GM12878 (cell line): Measurements from ENCODE around the gene CDHR2. TPM values are rescaled to one million over a fixed set of nuclear protein-coding genes. Genes with fewer than 3 reads are reported as not detected.

Source experiments
- ATAC-seq: fragments of 200-7000 bp; cut with Tn5 transposase; 3 replicates; pipeline ENCODE4 v1.9.1; 2020; ENCODE audit warnings: mild to moderate bottlenecking, moderate library complexity
- BruUV-seq: library from RNA; stranded (reverse); fragments of 400-500 nt; replicated peaks from 2 replicates; lab custom pipeline; 2021; lab: Mats Ljungman, UMichigan
- CTCF ChIA-PET: fragments of 300-600 bp; sonication (Branson Sonifier 250); formaldehyde crosslinking; extraction: SDS; loops from one replicate; lab custom pipeline; 2021; ENCODE audit warnings: inconsistent platforms; lab: Yijun Ruan, JAX
- POLR2A ChIA-PET: fragments of 350-600 bp; formaldehyde crosslinking; extraction: SDS; loops from one replicate; lab custom pipeline; 2021; ENCODE audit warnings: inconsistent platforms; lab: Charles Lee
- RAD21 ChIA-PET: fragments of 300-600 bp; sonication (Branson Sonifier 250); formaldehyde crosslinking; loops from one replicate; lab custom pipeline; 2023; ENCODE audit warnings: antibody characterized with exemption; ENCODE audit not compliant: unreplicated experiment; lab: Charles Lee
- SMC1A ChIA-PET: fragments of 300-600 bp; sonication (Branson Sonifier 250); formaldehyde crosslinking; loops from one replicate; lab custom pipeline; 2023; ENCODE audit not compliant: unreplicated experiment, uncharacterized antibody; lab: Charles Lee
- DNase-seq: peaks from one replicate; pipeline ENCODE4 v3.0.0-alpha.2; 2011; ENCODE audit warnings: low read depth, low spot score
- FAIRE-seq: peaks from 3 replicates; lab custom pipeline; 2011; peaks lifted over from hg19 to GRCh38; lab: Jason Lieb, UNC
- H2AFZ ChIP-seq: 2 replicates; pipeline ENCODE4 v1.6.0; 2011; ENCODE audit warnings: low read depth, low read length, control low read depth; ENCODE audit not compliant: control insufficient read depth
- H3K27ac ChIP-seq: 2 replicates; pipeline ENCODE4 v1.5.1; 2011; ENCODE audit warnings: control low read depth; ENCODE audit not compliant: control insufficient read depth, insufficient read depth
- H3K27me3 ChIP-seq, 2 experiments: replicated peaks in 1 of 2; 2 replicates each; pipeline versions ENCODE4 v1.6.0 to v1.6.1; 2011; ENCODE audit warnings: low read length in 1 of 2; ENCODE audit not compliant: control insufficient read depth in 2 of 2, insufficient read depth in 2 of 2
- H3K36me3 ChIP-seq, 2 experiments: 2 replicates each; pipeline ENCODE4 v1.5.1; 2011; ENCODE audit warnings: low read length in 1 of 2; ENCODE audit not compliant: control insufficient read depth in 2 of 2, insufficient read depth in 2 of 2
- H3K4me1 ChIP-seq: 2 replicates; pipeline ENCODE4 v1.6.1; 2011; ENCODE audit warnings: mild to moderate bottlenecking, low read length, moderate library complexity, mixed read lengths; ENCODE audit not compliant: control insufficient read depth, insufficient read depth
- H3K4me2 ChIP-seq: 2 replicates; pipeline ENCODE4 v1.6.0; 2011; ENCODE audit warnings: control low read depth; ENCODE audit not compliant: control insufficient read depth, insufficient read depth
- H3K4me3 ChIP-seq: fragments of 200-600 bp; sonication (generic); 2 replicates; pipeline ENCODE4 v1.5.1; 2016
- H3K79me2 ChIP-seq: 2 replicates; pipeline ENCODE4 v1.6.0; 2011; ENCODE audit warnings: low read length; ENCODE audit not compliant: control insufficient read depth, insufficient read depth
- H3K9ac ChIP-seq: 2 replicates; pipeline ENCODE4 v1.8.0; 2011; ENCODE audit warnings: low read length, control low read depth, mixed read lengths; ENCODE audit not compliant: control insufficient read depth, insufficient read depth
- H3K9me3 ChIP-seq: replicated peaks from 3 replicates; pipeline ENCODE4 v1.5.1; 2011; ENCODE audit warnings: mild to moderate bottlenecking, low read length; ENCODE audit not compliant: control insufficient read depth, insufficient read depth
- H4K20me1 ChIP-seq: 2 replicates; pipeline ENCODE4 v1.6.0; 2011; ENCODE audit not compliant: control insufficient read depth, insufficient read depth
- CBX5 ChIP-seq: sonication (generic); IDR thresholded peaks from 2 replicates; pipeline ENCODE4 v1.6.1; 2016; ENCODE audit warnings: low read depth, moderate library complexity, mild to moderate bottlenecking, inconsistent platforms
- DPF2 ChIP-seq: fragments of 450-650 bp; IDR thresholded peaks from 2 replicates; pipeline ENCODE4 v1.6.1; 2017; ENCODE audit warnings: mild to moderate bottlenecking
- E4F1 ChIP-seq: fragments of 450-650 bp; IDR thresholded peaks from 2 replicates; pipeline ENCODE4 v1.6.1; 2018; ENCODE audit warnings: borderline replicate concordance, mild to moderate bottlenecking; ENCODE audit not compliant: partially characterized antibody
- EGR1 ChIP-seq, 2 experiments: IDR thresholded peaks; 1 replicate in 1 of 2; 2 replicates in 1 of 2; pipeline ENCODE4 v1.6.1; 2011 to 2012; ENCODE audit warnings: low read depth in 2 of 2, low read length in 2 of 2, borderline replicate concordance in 1 of 2, mild to moderate bottlenecking in 1 of 2, moderate library complexity in 1 of 2
- FOXM1 ChIP-seq: IDR thresholded peaks from 2 replicates; pipeline ENCODE4 v1.6.1; 2012; ENCODE audit warnings: low read depth, mild to moderate bottlenecking, inconsistent platforms, low read length, moderate library complexity
- GABPA ChIP-seq: IDR thresholded peaks from 2 replicates; pipeline ENCODE4 v1.6.1; 2014; ENCODE audit warnings: antibody characterized with exemption, low read depth, mild to moderate bottlenecking, inconsistent platforms
- IRF4 ChIP-seq: IDR thresholded peaks from 2 replicates; pipeline ENCODE4 v1.6.1; 2011; ENCODE audit warnings: low read depth, low read length
- IRF5 ChIP-seq: fragments of 450-650 bp; IDR thresholded peaks from 2 replicates; pipeline ENCODE4 v1.6.1; 2017; ENCODE audit warnings: borderline replicate concordance
- MAX ChIP-seq: IDR thresholded peaks from 2 replicates; pipeline ENCODE4 v1.6.1; 2012; ENCODE audit warnings: low read depth, low read length, improper control_type of control experiment
- PAX5 ChIP-seq: IDR thresholded peaks from 2 replicates; pipeline ENCODE4 v1.6.1; 2011; ENCODE audit warnings: low read depth, low read length, borderline replicate concordance
- POLR2AphosphoS2 ChIP-seq: IDR thresholded peaks from 2 replicates; pipeline ENCODE4 v1.6.1; 2011; ENCODE audit warnings: low read depth, mild to moderate bottlenecking, low read length, improper control_type of control experiment, moderate library complexity
- RUNX3 ChIP-seq: IDR thresholded peaks from 2 replicates; pipeline ENCODE4 v1.6.1; 2012; ENCODE audit warnings: low read length, inconsistent platforms
- SKIL ChIP-seq: fragments of 450-650 bp; IDR thresholded peaks from 2 replicates; pipeline ENCODE4 v1.6.1; 2017; ENCODE audit warnings: mild to moderate bottlenecking, low read depth, inconsistent platforms; ENCODE audit not compliant: poor library complexity, severe bottlenecking
- SMARCA5 ChIP-seq: fragments of 450-650 bp; IDR thresholded peaks from 2 replicates; pipeline ENCODE4 v1.6.1; 2017; ENCODE audit warnings: mild to moderate bottlenecking
- TCF3 ChIP-seq: IDR thresholded peaks from 2 replicates; pipeline ENCODE4 v1.6.1; 2012; ENCODE audit warnings: low read depth, mild to moderate bottlenecking, low read length, borderline replicate concordance; ENCODE audit not compliant: insufficient read depth
- YY1 ChIP-seq: IDR thresholded peaks from 2 replicates; pipeline ENCODE4 v1.6.1; 2011; ENCODE audit warnings: low read depth, mild to moderate bottlenecking, low read length
- ZNF207 ChIP-seq: fragments of 450-650 bp; IDR thresholded peaks from 2 replicates; pipeline ENCODE4 v1.6.1; 2014; ENCODE audit warnings: antibody characterized with exemption, mild to moderate bottlenecking, borderline replicate concordance
- WGBS: methylation state at CpG from one replicate; pipeline ENCODE4 v1.1.6; 2016; ENCODE audit warnings: low lambda C conversion rate; ENCODE audit not compliant: insufficient replicate concordance, insufficient coverage; ENCODE audit errors: missing lambda C conversion rate; 5-methylcytosine and 5-hydroxymethylcytosine counted together
- in situ Hi-C: fragments of 300-500 bp; cut with MboI; formaldehyde crosslinking; loops from 9 replicates; pipeline ENCODE4 v1.14.3; 2018; ENCODE audit warnings: mixed read lengths
- intact Hi-C: fragments of 100-400 bp; cut with micrococcal nuclease; formaldehyde crosslinking; loops from one replicate; pipeline ENCODE4 v1.14.2; 2022; ENCODE audit not compliant: unreplicated experiment
- polyA plus RNA-seq, 11 experiments: library from polyadenylated mRNA; depleted of rRNA in 4 of 11; unstranded in 6 of 11; stranded (reverse) in 5 of 11; fragments of >200 nt; fragmentation: Nextera tagmentation in 4 of 11; fragmentation: Illumina TruSeq in 1 of 11; extraction: Ambion mirVana in 4 of 11; extraction: Trizol in 1 of 11; gene quantifications; 1 replicate in 1 of 11; 2 replicates in 10 of 11; pipeline versions ENCODE4 v1.2.1 to v1.2.3, GENCODE V29; 2011 to 2016; ENCODE audit warnings: inconsistent platforms in 2 of 11, missing spikeins in 2 of 11, low read depth in 1 of 11
- total RNA-seq, 4 experiments: library from RNA; depleted of rRNA in 3 of 4; stranded (reverse); fragments of >200 nt in 3 of 4; fragmentation: Illumina TruSeq in 1 of 4; extraction: Trizol in 1 of 4; gene quantifications; 2 replicates each; pipeline versions ENCODE4 v1.2.1 to v1.2.3, GENCODE V29; 2013 to 2021

CDHR2 gene
- total and polyA plus RNA-seq, 10 of the 15 experiments (the other 5 are each of a cell fraction or from before 2014, with no cell fraction given): 0.03 to 0.46 (median 0.06) TPM; not detected in 5

- ChIA-PET RAD21 (no interaction called here), CTCF (interaction anchor here (0.5 to 2.6 kb wide), 3 partner anchors 87 to 412 kb away, joined by 3 to 22 read pairs (median 3); partner anchors contain the start of gene FAF2), POLR2A (interaction anchor here (0.6 to 3.0 kb wide), 2 partner anchors 91 to 887 kb away, joined by 4 to 12 read pairs; partner anchors contain the start of genes FAF2 and GRK6), SMC1A (interaction anchor here (1.1 to 2.6 kb wide), 4 partner anchors 89 to 809 kb away, joined by 3 to 8 read pairs (median 4); partner anchors contain the start of gene FAF2)
- TF ChIP-seq RUNX3: no peak
- TF ChIP-seq DPF2: no peak
- no peak for TF ChIP-seq SKIL
- no peak for TF ChIP-seq MAX
- TF ChIP-seq FOXM1: no peak
- no peak for TF ChIP-seq CBX5
- TF ChIP-seq TCF3: no peak
- no peak for TF ChIP-seq GABPA
- no peak for TF ChIP-seq EGR1 (IDR thresholded peaks at IDR 0.05; ENCODE audit: borderline replicate concordance in 1 of 2, low read depth in 2 of 2, low read length in 2 of 2)
- TF ChIP-seq YY1: no peak
- TF ChIP-seq E4F1: no peak
- TF ChIP-seq IRF4: no peak
- TF ChIP-seq IRF5: no peak
- no peak for TF ChIP-seq SMARCA5
- no peak for TF ChIP-seq POLR2AphosphoS2
- no peak for TF ChIP-seq PAX5
- TF ChIP-seq ZNF207: no peak
- Histone ChIP-seq H3K4me2 (no peak overlapping the region), H3K79me2 (peaks cover 29% of the 10 kb centered on the region), H2AFZ (no peak overlapping the region), H3K4me3 (no peak overlapping the region), H3K9ac (no peak overlapping the region), H4K20me1 (no peaks in the 10 kb centered on the region), H3K4me1 (peaks cover 26% of the 10 kb centered on the region), H3K9me3 (no peaks in the 10 kb centered on the region), H3K36me3 (no peaks in the 10 kb centered on the region), H3K27me3 (no peaks in the 10 kb centered on the region), H3K27ac (no peak overlapping the region)
- BruUV-seq: no TSS peak
- DNase-seq: no peak
- intact Hi-C loops (loop anchor here (5.0 to 10.0 kb wide), 3 partner anchors 92 to 1576 kb away; partner anchors contain the start of genes FAF2, HIGD2A, N4BP3 and NOP16), in situ Hi-C loops (no loop called here)
- ATAC-seq: no peak
- WGBS: 90% methylated on average over 5 of the region's 5 CpGs
- no peak for FAIRE-seq
Measured at GRCh38 chr5:176538989-176539384, 10.2 kb upstream of the CDHR2 start.
